ENCODE measurements around the gene SUCO. TPM values are rescaled to one million over a fixed set of nuclear protein-coding genes. Genes with fewer than 3 reads are reported as not detected.
A peak's percentile ranks its signal among the peaks of the same experiment; 100 is the strongest.

SUCO gene
- total RNA-seq, 1 experiment from 2014 or later, result 84.6 TPM

- no peak overlapping the region for H3K4me3 Mint-ChIP-seq (ENCODE audit: low read depth, unreplicated experiment)
- no peaks in the 10 kb centered on the region for H3K9me3 Mint-ChIP-seq (ENCODE audit: low read depth, unreplicated experiment)
- peak overlapping the region; percentile 11 for H3K27ac Mint-ChIP-seq (ENCODE audit: unreplicated experiment)
- H3K4me1 Mint-ChIP-seq (ENCODE audit: low read depth, unreplicated experiment), result peaks cover 45% of the 10 kb centered on the region
- TF ChIP-seq CTCF (IDR thresholded peaks at IDR 0.05; ENCODE audit: unreplicated experiment), result no peak
- intact Hi-C loops (cut with micrococcal nuclease; ENCODE audit: unreplicated experiment), result loop anchor here (5.0 kb wide), 1 partner anchor 45 kb away; no protein-coding TSS in a partner anchor
- H3K36me3 Mint-ChIP-seq (ENCODE audit: insufficient read depth, unreplicated experiment), result no peaks in the 10 kb centered on the region
- H3K27me3 Mint-ChIP-seq (ENCODE audit: unreplicated experiment), result no peaks in the 10 kb centered on the region
- CTCF ChIA-PET, result interaction anchor here (0.9 to 1.4 kb wide), 4 partner anchors 9 to 46 kb away, joined by 3 to 5 read pairs (median 4); no protein-coding TSS in a partner anchor
- no TSS peak for BruUV-seq (replicated peaks)
- DNase-seq, result peak; percentile 38
Observed at GRCh38 chr1:172497230-172497629, 35.7 kb upstream of the SUCO start.

- no peak for DNase-seq
- Mint-ChIP-seq H3K27ac (ENCODE audit: unreplicated experiment) (peak overlapping the region; percentile 54), H3K4me1 (ENCODE audit: low read depth, unreplicated experiment) (peaks cover 45% of the 10 kb centered on the region), H3K27me3 (ENCODE audit: unreplicated experiment) (no peaks in the 10 kb centered on the region), H3K36me3 (ENCODE audit: insufficient read depth, unreplicated experiment) (no peaks in the 10 kb centered on the region), H3K4me3 (ENCODE audit: low read depth, unreplicated experiment) (no peak overlapping the region), H3K9me3 (ENCODE audit: low read depth, unreplicated experiment) (no peaks in the 10 kb centered on the region)
- no peak for TF ChIP-seq CTCF (IDR thresholded peaks at IDR 0.05; ENCODE audit: unreplicated experiment)
- no TSS peak for BruUV-seq (replicated peaks)
- intact Hi-C loops (cut with micrococcal nuclease; ENCODE audit: unreplicated experiment), result loop anchor here (5.0 kb wide), 1 partner anchor 47 kb away; no protein-coding TSS in a partner anchor
- CTCF ChIA-PET, result interaction anchor here (1.7 kb wide), 1 partner anchor 34 kb away, joined by 5 read pairs; the partner anchor contains the start of gene SUCO
Observed at GRCh38 chr1:172498857-172499256, 34.1 kb upstream of the SUCO start.

GRCh38 chr1:172499636-172500141 is 33.3 kb upstream of the SUCO start:
- no peaks in the 10 kb centered on the region for H3K36me3 Mint-ChIP-seq (ENCODE audit: insufficient read depth, unreplicated experiment)
- H3K4me3 Mint-ChIP-seq (ENCODE audit: low read depth, unreplicated experiment), result no peak overlapping the region
- CTCF ChIA-PET, result interaction anchor here (0.7 to 1.7 kb wide), 2 partner anchors 33 to 46 kb away, joined by 3 to 5 read pairs; partner anchors contain the start of gene SUCO
- BruUV-seq (replicated peaks), result no TSS peak
- intact Hi-C loops (cut with micrococcal nuclease; ENCODE audit: unreplicated experiment), result loop anchor here (5.0 kb wide), 1 partner anchor 47 kb away; no protein-coding TSS in a partner anchor
- H3K27me3 Mint-ChIP-seq (ENCODE audit: unreplicated experiment), result no peaks in the 10 kb centered on the region
- DNase-seq, result peak; percentile 60
- H3K27ac Mint-ChIP-seq (ENCODE audit: unreplicated experiment), result peak overlapping the region; percentile 25
- H3K4me1 Mint-ChIP-seq (ENCODE audit: low read depth, unreplicated experiment), result peaks cover 45% of the 10 kb centered on the region
- H3K9me3 Mint-ChIP-seq (ENCODE audit: low read depth, unreplicated experiment), result no peaks in the 10 kb centered on the region
- no peak for TF ChIP-seq CTCF (IDR thresholded peaks at IDR 0.05; ENCODE audit: unreplicated experiment)

- H3K4me3 Mint-ChIP-seq (ENCODE audit: low read depth, unreplicated experiment), result no peak overlapping the region
Observed at GRCh38 chr1:172500207-172500606, 32.7 kb upstream of the SUCO start.

More at GRCh38 chr1:172500207-172500606, 32.7 kb upstream of the SUCO start:
- Mint-ChIP-seq H3K36me3 (ENCODE audit: insufficient read depth, unreplicated experiment) (no peaks in the 10 kb centered on the region), H3K27me3 (ENCODE audit: unreplicated experiment) (no peaks in the 10 kb centered on the region), H3K4me1 (ENCODE audit: low read depth, unreplicated experiment) (peaks cover 41% of the 10 kb centered on the region), H3K9me3 (ENCODE audit: low read depth, unreplicated experiment) (no peaks in the 10 kb centered on the region), H3K27ac (ENCODE audit: unreplicated experiment) (peak overlapping the region; percentile 25)
- intact Hi-C loops (cut with micrococcal nuclease; ENCODE audit: unreplicated experiment), result no loop called here
- BruUV-seq (replicated peaks), result no TSS peak
- TF ChIP-seq CTCF (IDR thresholded peaks at IDR 0.05; ENCODE audit: unreplicated experiment), result no peak
- DNase-seq, result no peak
- CTCF ChIA-PET, result interaction anchor here (1.7 kb wide), 1 partner anchor 32 kb away, joined by 5 read pairs; the partner anchor contains the start of gene SUCO
